Calu3 (cell line): ENCODE results near the gene IL33. TPM values are rescaled to one million over a fixed set of nuclear protein-coding genes. Genes with fewer than 3 reads are reported as not detected.

ENCODE experiments used
- BruUV-seq: library from RNA; stranded (reverse); fragments of 400-500 nt; replicated peaks from 2 replicates; lab custom pipeline; 2021; lab: Mats Ljungman, UMichigan
- CTCF ChIA-PET: fragments of 300-600 bp; sonication (Branson Sonifier 250); formaldehyde crosslinking; loops from one replicate; lab custom pipeline; 2022; ENCODE audit warnings: antibody characterized with exemption; lab: Charles Lee
- DNase-seq: peaks from one replicate; pipeline ENCODE4 v3.0.0; 2022
- H3K27ac Mint-ChIP-seq: one replicate; pipeline ENCODE4 v1.8.0; 2022; ENCODE audit warnings: mixed read lengths; ENCODE audit not compliant: unreplicated experiment
- H3K27me3 Mint-ChIP-seq: one replicate; pipeline ENCODE4 v1.8.0; 2022; ENCODE audit warnings: mixed read lengths; ENCODE audit not compliant: unreplicated experiment
- H3K36me3 Mint-ChIP-seq: one replicate; pipeline ENCODE4 v1.8.0; 2022; ENCODE audit warnings: mild to moderate bottlenecking, moderate library complexity, mixed read lengths; ENCODE audit not compliant: insufficient read depth, unreplicated experiment
- H3K4me1 Mint-ChIP-seq: one replicate; pipeline ENCODE4 v1.8.0; 2022; ENCODE audit warnings: mild to moderate bottlenecking, low read depth, mixed read lengths; ENCODE audit not compliant: unreplicated experiment
- H3K4me3 Mint-ChIP-seq: one replicate; pipeline ENCODE4 v1.8.0; 2022; ENCODE audit warnings: mild to moderate bottlenecking, low read depth, moderate library complexity, mixed read lengths; ENCODE audit not compliant: unreplicated experiment
- H3K9me3 Mint-ChIP-seq: one replicate; pipeline ENCODE4 v1.8.0; 2022; ENCODE audit warnings: low read depth, mixed read lengths; ENCODE audit not compliant: unreplicated experiment
- CTCF ChIP-seq: fragments of 200-600 bp; IDR thresholded peaks from one replicate; pipeline ENCODE4 v1.8.0; 2022; ENCODE audit warnings: antibody characterized with exemption; ENCODE audit not compliant: unreplicated experiment
- intact Hi-C: fragments of 100-400 bp; cut with micrococcal nuclease; formaldehyde crosslinking; loops from one replicate; pipeline ENCODE4 v1.10.0; 2022; ENCODE audit not compliant: unreplicated experiment
- total RNA-seq: library from RNA; stranded (reverse); gene quantifications from 2 replicates; pipeline ENCODE4 v1.2.3, GENCODE V29; 2022

The IL33 gene
- total RNA-seq, 1 experiment from 2014 or later = 0.64 TPM

GRCh38 chr9:6212722-6213375 lies 2.8 kb upstream of the IL33 start:
- TF ChIP-seq CTCF = no peak
- DNase-seq = no peak
- Mint-ChIP-seq H3K27ac (no peak overlapping the region), H3K9me3 (peaks cover 3% of the 10 kb centered on the region), H3K4me3 (no peak overlapping the region), H3K36me3 (peaks cover 6% of the 10 kb centered on the region), H3K4me1 (peaks cover 5% of the 10 kb centered on the region), H3K27me3 (no peaks in the 10 kb centered on the region)
- CTCF ChIA-PET = no interaction called here
- no TSS peak for BruUV-seq
- intact Hi-C loops = no loop called here

GRCh38 chr9:6214434-6214833 lies 1.2 kb upstream of the IL33 start:
- no peak for TF ChIP-seq CTCF
- no peak overlapping the region for H3K27ac Mint-ChIP-seq
- H3K4me3 Mint-ChIP-seq = no peak overlapping the region
- peaks cover 3% of the 10 kb centered on the region for H3K9me3 Mint-ChIP-seq
- intact Hi-C loops = no loop called here
- H3K36me3 Mint-ChIP-seq = peaks cover 6% of the 10 kb centered on the region
- H3K27me3 Mint-ChIP-seq = no peaks in the 10 kb centered on the region
- peaks cover 12% of the 10 kb centered on the region for H3K4me1 Mint-ChIP-seq
- no peak for DNase-seq
- CTCF ChIA-PET = no interaction called here
- BruUV-seq = no TSS peak

- H3K36me3 Mint-ChIP-seq = peaks cover 6% of the 10 kb centered on the region
- TF ChIP-seq CTCF = no peak
- no peak for DNase-seq
- no peak overlapping the region for H3K4me3 Mint-ChIP-seq
- H3K4me1 Mint-ChIP-seq = peaks cover 15% of the 10 kb centered on the region
- peaks cover 3% of the 10 kb centered on the region for H3K9me3 Mint-ChIP-seq
- no TSS peak for BruUV-seq
- intact Hi-C loops = no loop called here
- no peaks in the 10 kb centered on the region for H3K27me3 Mint-ChIP-seq
- H3K27ac Mint-ChIP-seq = no peak overlapping the region
- CTCF ChIA-PET = no interaction called here
Observed at GRCh38 chr9:6214903-6215302, 704 bp upstream of the IL33 start.

- Mint-ChIP-seq H3K27me3 (no peaks in the 10 kb centered on the region), H3K27ac (no peak overlapping the region), H3K4me1 (peaks cover 20% of the 10 kb centered on the region), H3K36me3 (peaks cover 6% of the 10 kb centered on the region), H3K9me3 (no peaks in the 10 kb centered on the region), H3K4me3 (no peak overlapping the region)
- CTCF ChIA-PET = no interaction called here
- no peak for TF ChIP-seq CTCF
- no TSS peak for BruUV-seq
- DNase-seq = no peak
- intact Hi-C loops = no loop called here
Observed at GRCh38 chr9:6216002-6216401, 395 bp downstream of the IL33 start.
